Gastroesophageal sphincter (tissue), 3 donors: ENCODE results near the gene DTX1.

Experiments used
- POLR2AphosphoS5 ChIP-seq: sonication (generic); formaldehyde crosslinking; IDR thresholded peaks from one replicate; pipeline ENCODE4 v1.6.1; 2017; ENCODE audit warnings: antibody characterized with exemption
- TF ChIP-seq, protein P1 (sequence below), 4 experiments: fragments of 200-600 bp in 2 of 4; fragments of 450-650 bp in 2 of 4; sonication (generic) in 1 of 4; IDR thresholded peaks; one replicate each; pipeline ENCODE4 v1.5.1; 2017 to 2019; ENCODE audit warnings: antibody characterized with exemption in 4 of 4, mild to moderate bottlenecking in 2 of 4, moderate library complexity in 2 of 4

- TF ChIP-seq, protein P1, sequence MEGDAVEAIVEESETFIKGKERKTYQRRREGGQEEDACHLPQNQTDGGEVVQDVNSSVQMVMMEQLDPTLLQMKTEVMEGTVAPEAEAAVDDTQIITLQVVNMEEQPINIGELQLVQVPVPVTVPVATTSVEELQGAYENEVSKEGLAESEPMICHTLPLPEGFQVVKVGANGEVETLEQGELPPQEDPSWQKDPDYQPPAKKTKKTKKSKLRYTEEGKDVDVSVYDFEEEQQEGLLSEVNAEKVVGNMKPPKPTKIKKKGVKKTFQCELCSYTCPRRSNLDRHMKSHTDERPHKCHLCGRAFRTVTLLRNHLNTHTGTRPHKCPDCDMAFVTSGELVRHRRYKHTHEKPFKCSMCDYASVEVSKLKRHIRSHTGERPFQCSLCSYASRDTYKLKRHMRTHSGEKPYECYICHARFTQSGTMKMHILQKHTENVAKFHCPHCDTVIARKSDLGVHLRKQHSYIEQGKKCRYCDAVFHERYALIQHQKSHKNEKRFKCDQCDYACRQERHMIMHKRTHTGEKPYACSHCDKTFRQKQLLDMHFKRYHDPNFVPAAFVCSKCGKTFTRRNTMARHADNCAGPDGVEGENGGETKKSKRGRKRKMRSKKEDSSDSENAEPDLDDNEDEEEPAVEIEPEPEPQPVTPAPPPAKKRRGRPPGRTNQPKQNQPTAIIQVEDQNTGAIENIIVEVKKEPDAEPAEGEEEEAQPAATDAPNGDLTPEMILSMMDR (IDR thresholded peaks at IDR 0.05) = no peak
- no peak for TF ChIP-seq POLR2AphosphoS5
These were observed 38.9 kb downstream of the DTX1 start for GRCh38 chr12:113095405-113095804.
